SK-N-SH (cell line): Measurements from ENCODE around the gene UNC50. TPM values are rescaled to one million over a fixed set of nuclear protein-coding genes. Genes with fewer than 3 reads are reported as not detected.

Experiments used
- CTCF ChIA-PET: fragments of 300-600, 350-600 bp; formaldehyde crosslinking; extraction: SDS; loops from one replicate; lab custom pipeline; 2021; lab: Yijun Ruan, JAX
- POLR2A ChIA-PET: fragments of 350-600 bp; sonication (Branson Sonifier 250); formaldehyde crosslinking; extraction: SDS; loops from one replicate; lab custom pipeline; 2020; ENCODE audit warnings: antibody characterized with exemption, inconsistent platforms; lab: Yijun Ruan, JAX
- DNase-seq: peaks from one replicate; pipeline ENCODE4 v3.0.0; 2012
- H2AFZ ChIP-seq: fragments of 200-600 bp; sonication (generic); 2 replicates; pipeline ENCODE4 v1.8.1; 2016; ENCODE audit warnings: antibody characterized with exemption, mild to moderate bottlenecking, low read depth
- H3F3A ChIP-seq: fragments of 200-600 bp; sonication (generic); replicated peaks from 2 replicates; pipeline ENCODE3; 2016; ENCODE audit warnings: antibody characterized with exemption, mild to moderate bottlenecking; ENCODE audit not compliant: insufficient read depth
- H3K27ac ChIP-seq, 2 experiments: fragments of 200-500 bp in 1 of 2; fragments of 200-600 bp in 1 of 2; sonication (Bioruptor generic) in 1 of 2; sonication (generic), shearing (Covaris generic) in 1 of 2; 2 replicates each; pipeline versions ENCODE4 v1.5.1 to v1.6.1; 2014 to 2016; ENCODE audit warnings: low read depth in 2 of 2, inconsistent platforms in 1 of 2, low read length in 1 of 2, mild to moderate bottlenecking in 1 of 2, mixed read lengths in 1 of 2
- H3K27me3 ChIP-seq: fragments of 200-600 bp; sonication (generic), shearing (Covaris generic); 2 replicates; pipeline ENCODE4 v1.6.1; 2016; ENCODE audit warnings: mixed run types; ENCODE audit not compliant: insufficient read depth
- H3K36me3 ChIP-seq, 2 experiments: fragments of 200-500 bp in 1 of 2; fragments of 200-600 bp in 1 of 2; sonication (Bioruptor generic) in 1 of 2; sonication (generic) in 1 of 2; replicated peaks in 1 of 2; 2 replicates each; pipeline versions ENCODE3 to v1.5.1; 2014 to 2016; ENCODE audit warnings: low read length in 1 of 2, mild to moderate bottlenecking in 1 of 2; ENCODE audit not compliant: insufficient read depth in 2 of 2, control insufficient read depth in 1 of 2
- H3K4me1 ChIP-seq, 2 experiments: fragments of 200-500 bp in 1 of 2; fragments of 200-600 bp in 1 of 2; sonication (Bioruptor generic) in 1 of 2; sonication (generic), shearing (Covaris generic) in 1 of 2; 2 replicates each; pipeline versions ENCODE4 v1.5.1 to v1.6.1; 2014 to 2016; ENCODE audit warnings: low read depth in 1 of 2, low read length in 1 of 2, mixed run types in 1 of 2; ENCODE audit not compliant: insufficient read depth in 2 of 2, control insufficient read depth in 1 of 2
- H3K4me2 ChIP-seq: fragments of 200-600 bp; sonication (generic), shearing (Covaris generic); 2 replicates; pipeline ENCODE4 v1.6.1; 2017; ENCODE audit warnings: mixed run types
- H3K4me3 ChIP-seq, 2 experiments: fragments of 200-500 bp in 1 of 2; fragments of 200-600 bp in 1 of 2; sonication (Bioruptor generic) in 1 of 2; sonication (generic), shearing (Covaris generic) in 1 of 2; 2 replicates each; pipeline versions ENCODE4 v1.5.1 to v1.8.1; 2014 to 2016; ENCODE audit warnings: low read depth in 2 of 2, inconsistent platforms in 1 of 2, low read length in 1 of 2, mild to moderate bottlenecking in 1 of 2, mixed read lengths in 1 of 2, moderate library complexity in 1 of 2
- H3K79me2 ChIP-seq: fragments of 200-600 bp; sonication (generic); 2 replicates; pipeline ENCODE4 v1.8.1; 2017; ENCODE audit warnings: mild to moderate bottlenecking; ENCODE audit not compliant: insufficient read depth
- H3K9ac ChIP-seq: fragments of 200-600 bp; sonication (generic); 2 replicates; pipeline ENCODE4 v1.6.1; 2017; ENCODE audit warnings: mixed run types
- H3K9me2 ChIP-seq: fragments of 200-600 bp; sonication (generic); 2 replicates; pipeline ENCODE4 v1.6.1; 2017; ENCODE audit warnings: mixed run types
- H3K9me3 ChIP-seq: fragments of 200-600 bp; sonication (generic); 2 replicates; pipeline ENCODE4 v1.6.1; 2017; ENCODE audit warnings: mixed run types, mild to moderate bottlenecking, moderate library complexity
- H4K20me1 ChIP-seq: fragments of 200-600 bp; sonication (generic); 2 replicates; pipeline ENCODE4 v1.6.1; 2017; ENCODE audit warnings: mild to moderate bottlenecking, mixed run types; ENCODE audit not compliant: insufficient read depth
- CHD2 ChIP-seq: fragments of 150-350 bp; IDR thresholded peaks from 2 replicates; pipeline ENCODE4 v1.6.1; 2018; ENCODE audit warnings: low read length; ENCODE audit not compliant: partially characterized antibody
- ELF1 ChIP-seq: IDR thresholded peaks from 2 replicates; pipeline ENCODE4 v1.4.0; 2012
- EZH2phosphoT487 ChIP-seq: fragments of 200-600 bp; sonication (generic); IDR thresholded peaks from 2 replicates; pipeline ENCODE4 v1.6.1; 2017; ENCODE audit warnings: low read depth, mixed run types, mild to moderate bottlenecking, antibody characterized with exemption, moderate library complexity, borderline replicate concordance
- FOSL2 ChIP-seq: IDR thresholded peaks from 2 replicates; pipeline ENCODE4 v1.4.0; 2012; ENCODE audit warnings: low read depth, mild to moderate bottlenecking, moderate library complexity, borderline replicate concordance
- FOXJ3 ChIP-seq: sonication (generic); formaldehyde crosslinking; IDR thresholded peaks from 2 replicates; pipeline ENCODE4 v1.5.1; 2020; ENCODE audit warnings: mild to moderate bottlenecking, missing genetic modification reagents
- FOXM1 ChIP-seq: IDR thresholded peaks from 2 replicates; pipeline ENCODE4 v1.4.0; 2012; ENCODE audit warnings: low read depth, mild to moderate bottlenecking
- GABPA ChIP-seq: IDR thresholded peaks from 2 replicates; pipeline ENCODE4 v1.4.0; 2012; ENCODE audit warnings: low read depth, mild to moderate bottlenecking
- JUND ChIP-seq: IDR thresholded peaks from 2 replicates; pipeline ENCODE4 v1.4.0; 2012
- MEF2A ChIP-seq: IDR thresholded peaks from 2 replicates; pipeline ENCODE4 v1.4.0; 2012; ENCODE audit warnings: low read depth, borderline replicate concordance
- NRF1 ChIP-seq: IDR thresholded peaks from 2 replicates; pipeline ENCODE4 v1.6.1; 2012; ENCODE audit warnings: low read depth, mild to moderate bottlenecking, low read length
- RCOR1 ChIP-seq: fragments of 150-350 bp; IDR thresholded peaks from 2 replicates; pipeline ENCODE4 v1.6.1; 2017; ENCODE audit warnings: antibody characterized with exemption, low read length
- RFX5 ChIP-seq: IDR thresholded peaks from 2 replicates; pipeline ENCODE4 v1.6.1; 2012; ENCODE audit warnings: mild to moderate bottlenecking, improper control_type of control experiment, low read length
- RXRA ChIP-seq: IDR thresholded peaks from 2 replicates; pipeline ENCODE4 v1.4.0; 2012; ENCODE audit warnings: low read depth, mild to moderate bottlenecking, borderline replicate concordance
- SIN3A ChIP-seq: IDR thresholded peaks from 2 replicates; pipeline ENCODE4 v1.6.1; 2012; ENCODE audit warnings: low read depth, mild to moderate bottlenecking, low read length, moderate library complexity, borderline replicate concordance
- YY1 ChIP-seq: IDR thresholded peaks from 2 replicates; pipeline ENCODE4 v1.4.0; 2012; ENCODE audit warnings: low read depth, mild to moderate bottlenecking
- WGBS: methylation state at CpG from one replicate; pipeline ENCODE4 v1.1.6; 2017; ENCODE audit warnings: low lambda C conversion rate; 5-methylcytosine and 5-hydroxymethylcytosine counted together
- polyA plus RNA-seq, 3 experiments: library from polyadenylated mRNA; depleted of rRNA; stranded (reverse); fragments of >200 nt; gene quantifications; 2 replicates each; pipeline ENCODE4 v1.2.3, GENCODE V29; 2012
- TF ChIP-seq, protein P1 (sequence below): IDR thresholded peaks from 2 replicates; pipeline ENCODE4; 2012
- TF ChIP-seq, protein P2 (sequence below): fragments of 200-600 bp; sonication (generic); IDR thresholded peaks from 2 replicates; pipeline ENCODE4 v1.6.1; 2017; ENCODE audit warnings: antibody characterized with exemption, mild to moderate bottlenecking, moderate library complexity

Gene UNC50
- polyA plus RNA-seq, 1 of the 3 experiments (the other 2 are of a cell fraction), result 46.9 TPM

DNA sequence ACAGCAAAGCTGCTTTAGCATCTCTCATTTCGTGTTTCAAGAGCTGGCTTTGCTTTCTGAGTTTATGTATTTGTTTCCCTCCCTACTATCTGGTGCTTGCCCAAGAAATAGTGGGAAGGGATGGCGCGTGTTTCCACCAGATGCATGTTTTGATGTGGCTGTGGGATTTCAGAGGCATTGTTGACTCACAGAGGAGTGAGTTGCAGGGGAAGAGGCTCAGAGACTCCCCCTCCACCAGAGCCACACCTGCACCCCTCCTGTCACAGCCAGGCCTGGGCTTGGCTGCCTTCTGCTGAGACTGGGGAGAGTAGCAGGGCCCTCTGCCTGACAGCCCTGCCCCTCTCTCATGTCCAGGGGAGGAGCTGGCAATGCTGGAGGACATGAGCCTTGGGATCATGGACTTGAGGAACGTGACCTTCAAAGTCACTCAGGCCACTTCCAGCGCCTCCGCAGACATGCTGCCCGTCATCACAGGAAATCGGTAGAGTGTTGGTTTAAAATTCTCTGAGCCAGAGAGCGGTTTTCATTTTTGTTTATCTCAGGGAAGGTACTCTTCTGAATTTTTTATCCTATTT, 43.0 kb upstream of the UNC50 start:
- CTCF ChIA-PET, result no interaction called here
- H3K79me2 ChIP-seq, result no peaks in the 10 kb centered on the region
- DNase-seq, result no peak
- H3K4me1 ChIP-seq, result peaks cover 0 to 5% of the 10 kb centered on the region in 2 experiments; a peak in 1 of 4 replicates
- peaks cover 4 to 41% of the 10 kb centered on the region in 2 experiments for H3K36me3 ChIP-seq
- no peak overlapping the region for H3K4me3 ChIP-seq
- no peak overlapping the region for H2AFZ ChIP-seq
- no peak overlapping the region for H3K9ac ChIP-seq
- no peaks in the 10 kb centered on the region for H4K20me1 ChIP-seq
- H3K4me2 ChIP-seq, result no peak overlapping the region
- no peaks in the 10 kb centered on the region for H3K9me2 ChIP-seq
- no peaks in the 10 kb centered on the region for H3K9me3 ChIP-seq
- no peak overlapping the region for H3K27ac ChIP-seq
- H3F3A ChIP-seq, result peaks cover under 1% of the 10 kb centered on the region
- H3K27me3 ChIP-seq, result no peaks in the 10 kb centered on the region
- WGBS, result 92% methylated on average over 8 of the region's 9 CpGs
- no peak for TF ChIP-seq FOXJ3 (CRISPR knock-in tag)
- POLR2A ChIA-PET, result no interaction called here

DNA sequence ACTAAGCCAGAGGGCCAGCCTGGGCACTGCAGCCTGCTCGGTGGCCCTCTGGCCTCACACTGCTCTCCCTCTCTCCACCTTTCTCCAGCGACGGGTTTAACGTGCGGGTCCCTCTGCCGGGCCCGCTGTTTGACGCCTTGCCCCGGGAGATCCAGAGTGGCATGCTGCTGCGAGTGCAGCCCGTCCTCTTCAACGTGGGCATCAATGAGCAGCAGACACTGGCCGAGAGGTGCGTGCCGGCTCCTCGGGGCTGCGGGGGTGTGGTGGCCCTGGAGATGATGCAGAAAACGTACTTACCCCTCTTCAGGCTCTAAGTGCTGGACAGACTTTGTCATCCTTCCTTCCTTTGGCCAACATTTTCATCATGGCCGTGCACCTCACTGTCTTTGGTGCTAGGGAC, 42.4 kb upstream of the UNC50 start:
- TF ChIP-seq JUND (no peak), FOSL2 (no peak), ELF1 (no peak), YY1 (no peak), FOXJ3 (CRISPR knock-in tag) (no peak), SIN3A (no peak), EZH2phosphoT487 (no peak), NRF1 (no peak), RCOR1 (no peak), RFX5 (no peak), RXRA (no peak), FOXM1 (no peak), CHD2 (no peak), MEF2A (no peak), GABPA (no peak)
- TF ChIP-seq, protein P1, sequence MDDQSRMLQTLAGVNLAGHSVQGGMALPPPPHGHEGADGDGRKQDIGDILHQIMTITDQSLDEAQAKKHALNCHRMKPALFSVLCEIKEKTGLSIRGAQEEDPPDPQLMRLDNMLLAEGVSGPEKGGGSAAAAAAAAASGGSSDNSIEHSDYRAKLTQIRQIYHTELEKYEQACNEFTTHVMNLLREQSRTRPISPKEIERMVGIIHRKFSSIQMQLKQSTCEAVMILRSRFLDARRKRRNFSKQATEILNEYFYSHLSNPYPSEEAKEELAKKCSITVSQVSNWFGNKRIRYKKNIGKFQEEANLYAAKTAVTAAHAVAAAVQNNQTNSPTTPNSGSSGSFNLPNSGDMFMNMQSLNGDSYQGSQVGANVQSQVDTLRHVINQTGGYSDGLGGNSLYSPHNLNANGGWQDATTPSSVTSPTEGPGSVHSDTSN, result no peak
- TF ChIP-seq, protein P2, sequence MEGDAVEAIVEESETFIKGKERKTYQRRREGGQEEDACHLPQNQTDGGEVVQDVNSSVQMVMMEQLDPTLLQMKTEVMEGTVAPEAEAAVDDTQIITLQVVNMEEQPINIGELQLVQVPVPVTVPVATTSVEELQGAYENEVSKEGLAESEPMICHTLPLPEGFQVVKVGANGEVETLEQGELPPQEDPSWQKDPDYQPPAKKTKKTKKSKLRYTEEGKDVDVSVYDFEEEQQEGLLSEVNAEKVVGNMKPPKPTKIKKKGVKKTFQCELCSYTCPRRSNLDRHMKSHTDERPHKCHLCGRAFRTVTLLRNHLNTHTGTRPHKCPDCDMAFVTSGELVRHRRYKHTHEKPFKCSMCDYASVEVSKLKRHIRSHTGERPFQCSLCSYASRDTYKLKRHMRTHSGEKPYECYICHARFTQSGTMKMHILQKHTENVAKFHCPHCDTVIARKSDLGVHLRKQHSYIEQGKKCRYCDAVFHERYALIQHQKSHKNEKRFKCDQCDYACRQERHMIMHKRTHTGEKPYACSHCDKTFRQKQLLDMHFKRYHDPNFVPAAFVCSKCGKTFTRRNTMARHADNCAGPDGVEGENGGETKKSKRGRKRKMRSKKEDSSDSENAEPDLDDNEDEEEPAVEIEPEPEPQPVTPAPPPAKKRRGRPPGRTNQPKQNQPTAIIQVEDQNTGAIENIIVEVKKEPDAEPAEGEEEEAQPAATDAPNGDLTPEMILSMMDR, result no peak
- TF ChIP-seq, all 33 proteins: peak for 0
- Histone ChIP-seq H3K4me2 (no peak overlapping the region), H4K20me1 (no peaks in the 10 kb centered on the region), H3K9me2 (no peaks in the 10 kb centered on the region), H3K27ac (no peak overlapping the region), H3F3A (no peaks in the 10 kb centered on the region), H3K79me2 (no peaks in the 10 kb centered on the region), H3K4me1 (no peaks in the 10 kb centered on the region), H3K4me3 (no peak overlapping the region), H3K36me3 (peaks cover 4 to 41% of the 10 kb centered on the region in 2 experiments), H3K27me3 (no peaks in the 10 kb centered on the region), H2AFZ (no peak overlapping the region), H3K9ac (no peak overlapping the region), H3K9me3 (no peaks in the 10 kb centered on the region)
- DNase-seq, result no peak
- CTCF ChIA-PET, result no interaction called here
- 100% methylated on average over 18 of the region's 19 CpGs for WGBS
- POLR2A ChIA-PET, result no interaction called here
